Measurements from ENCODE around the gene NKX1-1. TPM values are rescaled to one million over a fixed set of nuclear protein-coding genes. Genes with fewer than 3 reads are reported as not detected.

The NKX1-1 gene
- total and polyA plus RNA-seq, 2 donors (not counting 1 experiment from before 2014, with no cell fraction given): not detected

DNA sequence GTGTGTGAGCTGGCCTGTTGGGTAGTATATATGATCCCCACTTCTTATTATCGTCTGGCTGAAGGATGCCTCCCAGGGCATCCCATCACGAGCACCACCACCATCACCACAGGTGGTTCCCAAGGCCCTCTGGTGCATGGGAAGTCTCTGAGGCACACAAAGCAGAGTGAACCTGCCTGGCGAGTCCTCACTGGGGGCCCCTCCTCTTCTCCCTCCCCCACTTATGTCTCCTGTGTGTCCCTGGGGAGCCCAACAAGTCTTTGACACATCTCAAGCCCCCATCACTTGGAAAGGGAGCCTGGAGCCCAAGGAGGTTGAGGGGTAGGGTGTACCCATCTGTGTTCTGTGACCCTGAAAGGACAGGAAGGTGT, 45.5 kb upstream of the NKX1-1 start:
- H3K27me3 ChIP-seq (ENCODE audit: control insufficient read depth, insufficient read depth, low read length): no peaks in the 10 kb centered on the region
- no peaks in the 10 kb centered on the region for H3K79me2 ChIP-seq (ENCODE audit: control insufficient read depth, insufficient read depth, low read length)
- no peaks in the 10 kb centered on the region for H3K9me3 ChIP-seq (ENCODE audit: control insufficient read depth, insufficient read depth, low read depth, low read length)
- H4K20me1 ChIP-seq (ENCODE audit: control insufficient read depth, extremely low read depth, insufficient read depth, low read length): no peaks in the 10 kb centered on the region
- no peak overlapping the region for H3K9ac ChIP-seq (ENCODE audit: insufficient read depth, low read length)
- no peak overlapping the region for H2AFZ ChIP-seq (ENCODE audit: low read length)
- H3K36me3 ChIP-seq (ENCODE audit: control insufficient read depth, insufficient read depth, low read length): no peaks in the 10 kb centered on the region
- no peak overlapping the region for H3K27ac ChIP-seq (ENCODE audit: insufficient read depth, low read length)
- no peak overlapping the region for H3K4me2 ChIP-seq (ENCODE audit: extremely low read depth, insufficient read depth, low read length)
- no peaks in the 10 kb centered on the region for H3K4me1 ChIP-seq (ENCODE audit: control insufficient read depth, extremely low read depth, insufficient read depth, low read length)
- H3K4me3 ChIP-seq (replicated peaks in 1 of 4; ENCODE audit: control extremely low read depth in 1 of 4, insufficient read depth in 1 of 4, low read depth in 3 of 4, low read length in 4 of 4): no peak overlapping the region
- TF ChIP-seq, protein P1, sequence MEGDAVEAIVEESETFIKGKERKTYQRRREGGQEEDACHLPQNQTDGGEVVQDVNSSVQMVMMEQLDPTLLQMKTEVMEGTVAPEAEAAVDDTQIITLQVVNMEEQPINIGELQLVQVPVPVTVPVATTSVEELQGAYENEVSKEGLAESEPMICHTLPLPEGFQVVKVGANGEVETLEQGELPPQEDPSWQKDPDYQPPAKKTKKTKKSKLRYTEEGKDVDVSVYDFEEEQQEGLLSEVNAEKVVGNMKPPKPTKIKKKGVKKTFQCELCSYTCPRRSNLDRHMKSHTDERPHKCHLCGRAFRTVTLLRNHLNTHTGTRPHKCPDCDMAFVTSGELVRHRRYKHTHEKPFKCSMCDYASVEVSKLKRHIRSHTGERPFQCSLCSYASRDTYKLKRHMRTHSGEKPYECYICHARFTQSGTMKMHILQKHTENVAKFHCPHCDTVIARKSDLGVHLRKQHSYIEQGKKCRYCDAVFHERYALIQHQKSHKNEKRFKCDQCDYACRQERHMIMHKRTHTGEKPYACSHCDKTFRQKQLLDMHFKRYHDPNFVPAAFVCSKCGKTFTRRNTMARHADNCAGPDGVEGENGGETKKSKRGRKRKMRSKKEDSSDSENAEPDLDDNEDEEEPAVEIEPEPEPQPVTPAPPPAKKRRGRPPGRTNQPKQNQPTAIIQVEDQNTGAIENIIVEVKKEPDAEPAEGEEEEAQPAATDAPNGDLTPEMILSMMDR (conservative IDR thresholded peaks at IDR 0.05 in 1 of 2, IDR thresholded peaks at IDR 0.05 in 1 of 2; ENCODE audit: low read depth in 1 of 2, low read length in 2 of 2): no peak
- TF ChIP-seq EZH2 (IDR thresholded peaks at IDR 0.05; ENCODE audit: low read length, missing control alignments): no peak
- DNase-seq (ENCODE audit: low read depth in 2 of 2): no peak

DNA sequence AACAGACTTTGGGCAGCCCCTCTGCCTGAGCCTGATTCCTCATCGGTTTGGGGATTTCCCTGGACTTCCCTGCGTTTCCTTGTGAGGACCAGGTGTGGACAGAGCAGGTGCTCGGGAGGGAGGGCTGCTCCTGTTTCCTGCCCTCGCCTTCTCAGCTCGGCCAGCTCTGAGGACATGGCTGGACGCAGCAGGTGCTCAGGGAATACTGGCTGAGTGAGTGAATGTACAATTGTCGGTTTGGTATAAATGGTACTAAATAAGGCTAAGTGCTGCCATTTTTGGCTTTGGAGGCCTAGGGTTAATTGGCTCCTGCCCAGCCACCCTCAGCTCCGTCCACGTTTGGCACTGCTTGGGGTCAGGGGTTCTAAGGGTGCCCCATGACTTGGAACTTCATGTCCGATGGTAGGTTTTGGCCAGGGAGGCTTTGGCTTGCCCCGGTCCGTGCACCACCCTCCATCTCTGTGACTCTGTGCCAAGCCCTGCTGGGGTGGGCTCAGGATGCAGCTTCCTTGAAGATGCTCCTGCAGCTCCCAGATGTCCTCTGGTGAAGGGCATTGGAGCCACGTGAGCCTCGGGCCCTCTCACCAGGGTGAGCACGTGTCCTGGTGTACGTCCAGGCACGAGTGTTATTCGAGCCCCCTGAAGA, 45.0 kb upstream of the NKX1-1 start:
- H3K79me2 ChIP-seq (ENCODE audit: control insufficient read depth, insufficient read depth, low read length): no peaks in the 10 kb centered on the region
- no peak overlapping the region for H3K4me2 ChIP-seq (ENCODE audit: extremely low read depth, insufficient read depth, low read length)
- H3K4me3 ChIP-seq (replicated peaks in 1 of 4; ENCODE audit: control extremely low read depth in 1 of 4, insufficient read depth in 1 of 4, low read depth in 3 of 4, low read length in 4 of 4): no peak overlapping the region
- H3K27ac ChIP-seq (ENCODE audit: insufficient read depth, low read length): no peak overlapping the region
- no peaks in the 10 kb centered on the region for H3K9me3 ChIP-seq (ENCODE audit: control insufficient read depth, insufficient read depth, low read depth, low read length)
- H3K9ac ChIP-seq (ENCODE audit: insufficient read depth, low read length): no peak overlapping the region
- no peaks in the 10 kb centered on the region for H3K27me3 ChIP-seq (ENCODE audit: control insufficient read depth, insufficient read depth, low read length)
- no peaks in the 10 kb centered on the region for H3K4me1 ChIP-seq (ENCODE audit: control insufficient read depth, extremely low read depth, insufficient read depth, low read length)
- H2AFZ ChIP-seq (ENCODE audit: low read length): no peak overlapping the region
- H3K36me3 ChIP-seq (ENCODE audit: control insufficient read depth, insufficient read depth, low read length): no peaks in the 10 kb centered on the region
- DNase-seq (ENCODE audit: low read depth in 2 of 2): no peak
- no peaks in the 10 kb centered on the region for H4K20me1 ChIP-seq (ENCODE audit: control insufficient read depth, extremely low read depth, insufficient read depth, low read length)
- TF ChIP-seq, protein P1 (conservative IDR thresholded peaks at IDR 0.05 in 1 of 2, IDR thresholded peaks at IDR 0.05 in 1 of 2; ENCODE audit: low read depth in 1 of 2, low read length in 2 of 2): no peak
- TF ChIP-seq EZH2 (IDR thresholded peaks at IDR 0.05; ENCODE audit: low read length, missing control alignments): no peak

DNA sequence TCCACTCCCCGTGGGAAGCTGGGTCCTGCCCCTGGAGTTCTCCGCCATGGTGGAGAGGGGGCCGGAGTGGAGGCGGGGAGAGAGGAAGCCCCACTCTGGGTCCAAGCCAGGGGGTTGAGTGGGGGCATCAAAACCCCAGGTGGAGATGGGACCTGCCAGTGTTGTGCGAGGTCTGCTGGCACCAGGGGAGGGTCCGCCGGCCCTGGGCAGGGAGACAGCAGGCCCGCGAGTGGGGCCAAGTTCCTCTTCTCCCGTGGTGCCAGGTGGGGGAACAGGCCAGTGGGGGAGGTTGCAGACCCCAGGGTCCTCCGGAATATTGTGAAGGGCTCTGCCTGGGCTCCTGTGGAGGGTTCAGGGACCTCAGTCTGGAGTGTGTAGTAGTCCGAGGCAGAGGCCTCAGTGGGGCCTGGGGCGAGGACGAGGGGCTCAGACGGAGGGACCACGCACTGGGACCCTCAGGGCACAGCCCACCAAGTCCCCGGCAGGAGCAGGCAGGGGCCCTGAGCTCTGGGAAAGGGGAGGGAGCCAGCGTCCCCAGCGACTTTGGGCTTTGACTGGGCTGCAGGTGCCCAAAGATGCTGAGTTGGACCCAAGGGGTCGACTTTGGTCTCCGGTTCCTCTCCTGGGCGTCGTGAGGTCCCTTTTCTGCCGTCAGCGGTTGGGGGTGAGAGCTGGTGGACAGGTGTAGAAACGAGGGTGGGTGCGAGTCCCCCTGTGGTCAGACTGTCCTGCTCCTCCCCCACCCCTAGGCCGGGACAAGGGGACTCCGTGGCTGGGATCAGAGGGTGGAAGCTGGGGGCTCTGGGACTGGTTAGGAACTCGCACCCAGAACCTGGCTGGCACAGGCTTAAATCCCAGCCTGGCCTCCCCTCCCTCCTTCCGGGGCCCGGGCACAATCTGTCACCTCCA, 43.8 kb upstream of the NKX1-1 start:
- Histone ChIP-seq H4K20me1 (ENCODE audit: control insufficient read depth, extremely low read depth, insufficient read depth, low read length) (no peaks in the 10 kb centered on the region), H3K79me2 (ENCODE audit: control insufficient read depth, insufficient read depth, low read length) (no peaks in the 10 kb centered on the region), H3K36me3 (ENCODE audit: control insufficient read depth, insufficient read depth, low read length) (no peaks in the 10 kb centered on the region), H3K4me2 (ENCODE audit: extremely low read depth, insufficient read depth, low read length) (no peak overlapping the region), H3K4me1 (ENCODE audit: control insufficient read depth, extremely low read depth, insufficient read depth, low read length) (no peaks in the 10 kb centered on the region), H3K27me3 (ENCODE audit: control insufficient read depth, insufficient read depth, low read length) (no peaks in the 10 kb centered on the region), H3K27ac (ENCODE audit: insufficient read depth, low read length) (no peak overlapping the region), H3K4me3 (replicated peaks in 1 of 4; ENCODE audit: control extremely low read depth in 1 of 4, insufficient read depth in 1 of 4, low read depth in 3 of 4, low read length in 4 of 4) (no peak overlapping the region), H3K9ac (ENCODE audit: insufficient read depth, low read length) (no peak overlapping the region), H2AFZ (ENCODE audit: low read length) (no peak overlapping the region), H3K9me3 (ENCODE audit: control insufficient read depth, insufficient read depth, low read depth, low read length) (no peaks in the 10 kb centered on the region)
- no peak for DNase-seq (ENCODE audit: low read depth in 2 of 2)
- TF ChIP-seq, protein P1 (conservative IDR thresholded peaks at IDR 0.05 in 1 of 2, IDR thresholded peaks at IDR 0.05 in 1 of 2; ENCODE audit: low read depth in 1 of 2, low read length in 2 of 2): no peak
- TF ChIP-seq EZH2 (IDR thresholded peaks at IDR 0.05; ENCODE audit: low read length, missing control alignments): no peak
